Stimulated activated CD8-positive, alpha-beta memory T cell treated with anti-CD3 and anti-CD28 coated beads, Interleukin-12 subunit alpha, Interleukin-12 subunit beta, amount 100 ng/mL, for 24 hours (primary cell): ENCODE data around the gene CC2D2A.
"Not testable (repeated sequence)": the region's sequence is repeated elsewhere in the genome, so short reads cannot be mapped to it uniquely, and the experiment has no call there.

ENCODE experiments used
- DNase-seq: peaks from one replicate; pipeline ENCODE4 v3.0.0-alpha.2; 2020; ENCODE audit errors: extremely low read depth

Gene CC2D2A

GRCh38 chr4:15516494-15516893 lies 46.8 kb downstream of the CC2D2A start:
- no peak for DNase-seq

GRCh38 chr4:15517681-15518080 lies 48.0 kb downstream of the CC2D2A start:
- not testable (repeated sequence) for DNase-seq

- DNase-seq = no peak
Observed at GRCh38 chr4:15521442-15522039, 51.9 kb downstream of the CC2D2A start.

GRCh38 chr4:15525080-15525479 lies 55.4 kb downstream of the CC2D2A start:
- no peak for DNase-seq

GRCh38 chr4:15526924-15527592 lies 57.4 kb downstream of the CC2D2A start:
- no peak for DNase-seq

GRCh38 chr4:15531792-15532191 lies 62.1 kb downstream of the CC2D2A start:
- no peak for DNase-seq

GRCh38 chr4:15533817-15534216 lies 64.1 kb downstream of the CC2D2A start:
- no peak for DNase-seq

- no peak for DNase-seq
Observed at GRCh38 chr4:15535599-15535998, 65.9 kb downstream of the CC2D2A start.

- no peak for DNase-seq
Observed at GRCh38 chr4:15536552-15537499, 67.1 kb downstream of the CC2D2A start.

- no peak for DNase-seq
Observed at GRCh38 chr4:15541941-15542340, 72.3 kb downstream of the CC2D2A start.

GRCh38 chr4:15542760-15543159 lies 73.1 kb downstream of the CC2D2A start:
- no peak for DNase-seq

- DNase-seq = no peak
Observed at GRCh38 chr4:15543537-15544247, 74.0 kb downstream of the CC2D2A start.

- no peak for DNase-seq
Observed at GRCh38 chr4:15544248-15544729, 74.6 kb downstream of the CC2D2A start.

GRCh38 chr4:15545371-15545770 lies 75.7 kb downstream of the CC2D2A start:
- no peak for DNase-seq

GRCh38 chr4:15547392-15547791 lies 77.7 kb downstream of the CC2D2A start:
- no peak for DNase-seq

- no peak for DNase-seq
Observed at GRCh38 chr4:15550491-15550890, 80.8 kb downstream of the CC2D2A start.

GRCh38 chr4:15551740-15552446 lies 82.2 kb downstream of the CC2D2A start:
- DNase-seq = no peak

- no peak for DNase-seq
Observed at GRCh38 chr4:15552557-15553362, 83.1 kb downstream of the CC2D2A start.

GRCh38 chr4:15556511-15557092 lies 86.9 kb downstream of the CC2D2A start:
- DNase-seq = no peak
